WTC11 (cell line): ENCODE data around the gene ING2. TPM values are rescaled to one million over a fixed set of nuclear protein-coding genes. Genes with fewer than 3 reads are reported as not detected.

Source experiments
- total RNA-seq: library from RNA; stranded (reverse); gene quantifications from 3 replicates; pipeline ENCODE4 v1.2.3, GENCODE V29; 2021

The ING2 gene
- total RNA-seq, 1 experiment from 2014 or later: 12.0 TPM

Other genes with a start within 250 kb of the ING2 start
- gene CLDN22, start 184.8 kb upstream of the ING2 start, total RNA-seq: not detected in 3 replicates
- not detected in 3 replicates for gene CLDN24, start 182.6 kb upstream of the ING2 start, total RNA-seq
- gene CDKN2AIP, start 60.4 kb upstream of the ING2 start, total RNA-seq: 13.7 to 17.1 TPM (median 16.3 TPM) in 3 replicates
- gene RWDD4, start 154.1 kb downstream of the ING2 start, total RNA-seq: 15.6 to 17.8 TPM (median 16.4 TPM) in 3 replicates
- 30.0 to 35.9 TPM (median 33.6 TPM) in 3 replicates for gene TRAPPC11, start 154.2 kb downstream of the ING2 start, total RNA-seq